H1 (cell line): Measurements from ENCODE around the gene HMG20A. TPM values are rescaled to one million over a fixed set of nuclear protein-coding genes. Genes with fewer than 3 reads are reported as not detected.

Source experiments
- CTCF ChIA-PET: fragments of 300-600 bp; sonication (Branson Sonifier 250); formaldehyde crosslinking; loops from one replicate; lab custom pipeline; 2021; ENCODE audit not compliant: partially characterized antibody; lab: Charles Lee
- POLR2A ChIA-PET: fragments of 300-600 bp; sonication (Branson Sonifier 250); formaldehyde crosslinking; loops from one replicate; lab custom pipeline; 2021; ENCODE audit warnings: inconsistent platforms; ENCODE audit not compliant: partially characterized antibody; lab: Charles Lee
- DNase-seq, 2 experiments: peaks; one replicate each; pipeline versions ENCODE4 v3.0.0 to v3.0.0-alpha.2; 2010 to 2022; ENCODE audit warnings: low spot score in 2 of 2, low read depth in 1 of 2, mixed read lengths in 1 of 2
- FAIRE-seq: peaks from 2 replicates; lab custom pipeline; 2011; peaks lifted over from hg19 to GRCh38; lab: Jason Lieb, UNC
- H2AFZ ChIP-seq: 2 replicates; pipeline ENCODE4 v1.8.1; 2012; ENCODE audit warnings: low read length, inconsistent platforms
- H2AK5ac ChIP-seq: 2 replicates; pipeline ENCODE4 v1.6.1; 2013; ENCODE audit warnings: low read depth, low read length
- H2BK120ac ChIP-seq: replicated peaks from 2 replicates; pipeline ENCODE3; 2013; ENCODE audit warnings: low read depth, low read length, inconsistent platforms
- H2BK12ac ChIP-seq: 2 replicates; pipeline ENCODE4 v1.6.1; 2013; ENCODE audit warnings: low read depth, low read length
- H2BK15ac ChIP-seq: 2 replicates; pipeline ENCODE4 v1.6.1; 2013; ENCODE audit warnings: low read length
- H2BK20ac ChIP-seq: 2 replicates; pipeline ENCODE4 v1.6.1; 2013; ENCODE audit warnings: low read length
- H2BK5ac ChIP-seq: 2 replicates; pipeline ENCODE4 v1.6.1; 2013; ENCODE audit warnings: low read depth, low read length
- H3K14ac ChIP-seq: 2 replicates; pipeline ENCODE4 v1.6.1; 2013; ENCODE audit warnings: inconsistent platforms; ENCODE audit not compliant: insufficient read length
- H3K18ac ChIP-seq: 2 replicates; pipeline ENCODE4 v1.6.1; 2013; ENCODE audit warnings: low read length; ENCODE audit errors: extremely low read depth
- H3K23ac ChIP-seq: 2 replicates; pipeline ENCODE4 v1.6.1; 2013; ENCODE audit warnings: inconsistent platforms; ENCODE audit not compliant: insufficient read length
- H3K23me2 ChIP-seq: 2 replicates; pipeline ENCODE4 v1.6.1; 2013; ENCODE audit warnings: low read depth, low read length
- H3K27ac ChIP-seq: 2 replicates; pipeline ENCODE4 v1.6.1; 2011; ENCODE audit warnings: low read depth, low read length, inconsistent platforms
- H3K27me3 ChIP-seq, 4 experiments: replicated peaks in 1 of 4; 1 replicate in 1 of 4; 2 replicates in 3 of 4; pipeline versions ENCODE4 v1.6.1 to v1.8.1; 2011 to 2013; ENCODE audit warnings: low read length in 3 of 4, mild to moderate bottlenecking in 3 of 4, inconsistent platforms in 2 of 4, mixed read lengths in 2 of 4, moderate library complexity in 1 of 4; ENCODE audit not compliant: control insufficient read depth in 3 of 4, insufficient read depth in 3 of 4; ENCODE audit errors: extremely low read depth in 1 of 4
- H3K36me3 ChIP-seq, 4 experiments: 2 replicates each; pipeline versions ENCODE4 v1.6.1 to v1.8.1; 2011 to 2013; ENCODE audit warnings: mild to moderate bottlenecking in 4 of 4, low read length in 3 of 4, moderate library complexity in 2 of 4, control low read depth in 1 of 4, inconsistent platforms in 1 of 4; ENCODE audit not compliant: insufficient read depth in 4 of 4, control insufficient read depth in 2 of 4
- H3K4ac ChIP-seq: replicated peaks from 2 replicates; pipeline ENCODE3; 2013; ENCODE audit warnings: low read length, low read depth, mixed read lengths, inconsistent platforms; ENCODE audit not compliant: insufficient read length
- H3K4me1 ChIP-seq, 4 experiments: replicated peaks in 1 of 4; 1 replicate in 1 of 4; 2 replicates in 3 of 4; pipeline versions ENCODE4 v1.6.1 to v1.8.1; 2011 to 2013; ENCODE audit warnings: low read length in 3 of 4, inconsistent platforms in 2 of 4, mixed read lengths in 1 of 4; ENCODE audit not compliant: insufficient read depth in 4 of 4, control insufficient read depth in 3 of 4
- H3K4me2 ChIP-seq, 2 experiments: 2 replicates each; pipeline versions ENCODE4 v1.6.1 to v1.8.1; 2011 to 2013; ENCODE audit warnings: low read depth in 2 of 2, low read length in 2 of 2, control low read depth in 1 of 2, inconsistent platforms in 1 of 2, mild to moderate bottlenecking in 1 of 2; ENCODE audit not compliant: insufficient read depth in 1 of 2
- H3K4me3 ChIP-seq, 4 experiments: fragments of 200-600, 300-600 bp in 1 of 4; sonication (generic), shearing (Covaris generic), sonication (Bioruptor Twin) in 1 of 4; 2 replicates each; pipeline versions ENCODE4 v1.5.1 to v1.8.1; 2011 to 2016; ENCODE audit warnings: low read length in 4 of 4, low read depth in 3 of 4, control low read depth in 2 of 4, inconsistent platforms in 2 of 4, mild to moderate bottlenecking in 2 of 4, mixed read lengths in 1 of 4, moderate library complexity in 1 of 4; ENCODE audit not compliant: insufficient read depth in 2 of 4; ENCODE audit errors: extremely low read depth in 1 of 4
- H3K56ac ChIP-seq: replicated peaks from 2 replicates; pipeline ENCODE3; 2013; ENCODE audit warnings: low read depth, mild to moderate bottlenecking, mixed read lengths, low read length, inconsistent platforms; ENCODE audit not compliant: insufficient read length
- H3K79me1 ChIP-seq: 2 replicates; pipeline ENCODE4 v1.6.1; 2013; ENCODE audit warnings: low read depth, low read length, control low read depth
- H3K79me2 ChIP-seq, 2 experiments: 2 replicates each; pipeline versions ENCODE4 v1.6.1 to v1.8.1; 2012 to 2013; ENCODE audit warnings: low read length in 2 of 2, mild to moderate bottlenecking in 2 of 2, inconsistent platforms in 1 of 2; ENCODE audit not compliant: insufficient read depth in 2 of 2, control insufficient read depth in 1 of 2
- H3K9ac ChIP-seq, 4 experiments: replicated peaks in 1 of 4; 1 replicate in 1 of 4; 2 replicates in 3 of 4; pipeline versions ENCODE4 v1.6.1 to v1.8.1; 2011 to 2013; ENCODE audit warnings: low read depth in 3 of 4, low read length in 3 of 4, control low read depth in 2 of 4, mild to moderate bottlenecking in 2 of 4, moderate library complexity in 2 of 4, inconsistent platforms in 1 of 4; ENCODE audit errors: extremely low read depth in 1 of 4
- H3K9me3 ChIP-seq, 2 experiments: 2 replicates each; pipeline versions ENCODE4 v1.6.1 to v1.8.1; 2012 to 2013; ENCODE audit warnings: mild to moderate bottlenecking in 2 of 2, moderate library complexity in 2 of 2, control low read depth in 1 of 2, inconsistent platforms in 1 of 2, low read depth in 1 of 2, low read length in 1 of 2, mixed read lengths in 1 of 2; ENCODE audit not compliant: insufficient read depth in 2 of 2
- H4K20me1 ChIP-seq, 2 experiments: replicated peaks in 1 of 2; 2 replicates each; pipeline versions ENCODE3 to v1.8.1; 2011 to 2013; ENCODE audit warnings: inconsistent platforms in 2 of 2, low read length in 2 of 2, mild to moderate bottlenecking in 1 of 2; ENCODE audit not compliant: insufficient read depth in 2 of 2, control insufficient read depth in 1 of 2
- H4K5ac ChIP-seq: 2 replicates; pipeline ENCODE4 v1.6.1; 2013; ENCODE audit warnings: low read length, low read depth, mixed read lengths, inconsistent platforms; ENCODE audit not compliant: insufficient read length
- H4K8ac ChIP-seq: 2 replicates; pipeline ENCODE4 v1.8.0; 2013; ENCODE audit warnings: mild to moderate bottlenecking, moderate library complexity, low read length, inconsistent platforms; ENCODE audit not compliant: insufficient read depth; ENCODE audit errors: extremely low read depth
- H4K91ac ChIP-seq: replicated peaks from 2 replicates; pipeline ENCODE3; 2013; ENCODE audit warnings: low read length, mixed read lengths, inconsistent platforms; ENCODE audit not compliant: insufficient read length
- ATF2 ChIP-seq: IDR thresholded peaks from 2 replicates; pipeline ENCODE4 v1.6.1; 2012; ENCODE audit warnings: low read length, inconsistent platforms
- WGBS, 2 experiments: shearing (Covaris generic) in 1 of 2; methylation state at CpG; one replicate each; pipeline versions ENCODE4 v1.1.6 to v1.1.7; 2013 to 2015; ENCODE audit warnings: low lambda C conversion rate in 2 of 2, mixed read lengths in 2 of 2, inconsistent platforms in 1 of 2, low coverage in 1 of 2, missing lambda C conversion rate in 1 of 2; ENCODE audit not compliant: insufficient replicate concordance in 2 of 2, insufficient coverage in 1 of 2, insufficient read length in 1 of 2; ENCODE audit errors: extremely low coverage in 1 of 2, missing lambda C conversion rate in 1 of 2; 5-methylcytosine and 5-hydroxymethylcytosine counted together
- polyA plus RNA-seq, 7 experiments: library from polyadenylated mRNA; depleted of rRNA in 3 of 7; stranded (reverse) in 5 of 7; unstranded in 2 of 7; fragments of >200 nt in 5 of 7; fragments of 200-250 nt in 2 of 7; gene quantifications; 1 replicate in 5 of 7; 2 replicates in 1 of 7; 4 replicates in 1 of 7; pipeline versions ENCODE4 v1.2.1 to v1.2.3, GENCODE V29; 2011 to 2013; ENCODE audit warnings: missing spikeins in 2 of 7, mixed read lengths in 2 of 7
- total RNA-seq: library from RNA; stranded (reverse); fragmentation: NEBNext Ultra II Directional; extraction: Animal tissue kit (Norgen Biotek cat#: 25700); gene quantifications from 2 replicates; pipeline ENCODE4 v1.2.1, GENCODE V29; 2021

The HMG20A gene
- total and polyA plus RNA-seq, 2 of the 8 experiments (the other 6 are each of a cell fraction or from before 2014, with no cell fraction given) = 52.1 to 59.7 TPM

GRCh38 chr15:77466521-77466920 lies 45.8 kb downstream of the HMG20A start:
- Histone ChIP-seq H2BK20ac (no peak overlapping the region), H3K79me2 (no peaks in the 10 kb centered on the region), H3K4me3 (no peak overlapping the region), H3K4me1 (peaks cover 0 to 5% (median 3%) of the 10 kb centered on the region in 4 experiments; a peak in 2 of 7 replicates), H4K91ac (no peak overlapping the region), H3K36me3 (peaks cover 0 to 26% (median 10%) of the 10 kb centered on the region in 4 experiments; a peak in 5 of 8 replicates), H3K27ac (no peak overlapping the region), H3K23ac (no peak overlapping the region)
- no peak for TF ChIP-seq ATF2
- TF ChIP-seq, all 59 proteins: peak for 0
- H3K14ac ChIP-seq = no peak overlapping the region
- WGBS, 2 experiments = 79% methylated on average over 1 of the region's 1 CpG; no CpG with 5 or more reads in 1 of the 2 experiments
- H3K4me2 ChIP-seq = no peak overlapping the region
- no peak overlapping the region for H2AK5ac ChIP-seq
- H4K20me1 ChIP-seq = no peaks in the 10 kb centered on the region
- H2BK5ac ChIP-seq = no peak overlapping the region
- no peak overlapping the region for H3K4ac ChIP-seq
- ChIA-PET POLR2A (interaction anchor here (0.8 kb wide), 1 partner anchor 242 kb away, joined by 3 read pairs; no protein-coding TSS in a partner anchor), CTCF (interaction anchor here (0.7 to 1.4 kb wide), 3 partner anchors 12 to 113 kb away, joined by 3 to 6 read pairs (median 3); no protein-coding TSS in a partner anchor)
- no peak overlapping the region for H4K5ac ChIP-seq
- no peak overlapping the region for H3K18ac ChIP-seq
- no peak overlapping the region for H3K56ac ChIP-seq
- H3K9ac ChIP-seq = no peak overlapping the region; a peak in 1 of 7 replicates
- H2BK12ac ChIP-seq = no peak overlapping the region
- peaks cover 0 to 1% (median 0%) of the 10 kb centered on the region in 4 experiments; a peak in 1 of 7 replicates for H3K27me3 ChIP-seq
- no peaks in the 10 kb centered on the region for H3K9me3 ChIP-seq
- H2BK120ac ChIP-seq = no peak overlapping the region
- no peak overlapping the region for H4K8ac ChIP-seq
- no peaks in the 10 kb centered on the region for H3K79me1 ChIP-seq
- H2BK15ac ChIP-seq = no peak overlapping the region
- no peak overlapping the region for H2AFZ ChIP-seq
- no peak for FAIRE-seq
- H3K23me2 ChIP-seq = no peaks in the 10 kb centered on the region; the same call in 1 of the 2 replicates
- DNase-seq = no peak
